ENCODE measurements around the gene SLC52A1. TPM values are rescaled to one million over a fixed set of nuclear protein-coding genes. Genes with fewer than 3 reads are reported as not detected.

SLC52A1 gene
- total and polyA plus RNA-seq, 2 of the 13 experiments (the other 11 are each of a cell fraction or from before 2014, with no cell fraction given) = 0.03 to 0.13 TPM

- TF ChIP-seq ZFYVE20 (CRISPR knock-in tag; IDR thresholded peaks at IDR 0.05; ENCODE audit: borderline replicate concordance, low read depth) (no peak), GATAD1 (CRISPR knock-in tag; IDR thresholded peaks at IDR 0.05) (peak; percentile 90), KMT2B (CRISPR knock-in tag; IDR thresholded peaks at IDR 0.05) (peak; percentile 62), HBP1 (CRISPR knock-in tag; IDR thresholded peaks at IDR 0.05; ENCODE audit: low read depth) (peak; percentile 93), KLF6 (CRISPR knock-in tag; IDR thresholded peaks at IDR 0.05) (peak; percentile 53; the same call in 1 of the 2 replicates), ZNF816 (CRISPR knock-in tag; IDR thresholded peaks at IDR 0.05; ENCODE audit: borderline replicate concordance) (peak; percentile 84; the same call in 1 of the 2 replicates), ZBTB38 (CRISPR knock-in tag; IDR thresholded peaks at IDR 0.05) (peak; percentile 43; the same call in 1 of the 2 replicates), ZNF274 (CRISPR knock-in tag; IDR thresholded peaks at IDR 0.05) (peak; percentile 53), GABPA (IDR thresholded peaks at IDR 0.05; ENCODE audit: low read depth, low read length) (peak; percentile 61), GABPA (CRISPR knock-in tag; IDR thresholded peaks at IDR 0.05; ENCODE audit: low read depth) (peak; percentile 47), TCF7L2 (IDR thresholded peaks at IDR 0.05; ENCODE audit: low read depth, low read length) (no peak), ZNF749 (CRISPR knock-in tag; IDR thresholded peaks at IDR 0.05; ENCODE audit: borderline replicate concordance) (peak; percentile 78; the same call in 1 of the 2 replicates), TRIM24 (CRISPR knock-in tag; IDR thresholded peaks at IDR 0.05) (no peak), ZFP82 (CRISPR knock-in tag; IDR thresholded peaks at IDR 0.05; ENCODE audit: borderline replicate concordance) (peak; percentile 95), ZFP91 (CRISPR knock-in tag; IDR thresholded peaks at IDR 0.05; ENCODE audit: borderline replicate concordance) (peak; percentile 95), ZNF292 (CRISPR knock-in tag; IDR thresholded peaks at IDR 0.05; ENCODE audit: borderline replicate concordance, low read depth) (0 out of 2 replicates have a peak, but pooled peaks have one; percentile 22), ZNF3 (CRISPR knock-in tag; IDR thresholded peaks at IDR 0.05) (no peak; the same call in 1 of the 2 replicates), ZFY (CRISPR knock-in tag; IDR thresholded peaks at IDR 0.05) (peak; percentile 71), BHLHE40 (IDR thresholded peaks at IDR 0.05; ENCODE audit: low read length) (no peak), HNRNPK (IDR thresholded peaks at IDR 0.05; ENCODE audit: low read depth, low read length, poor library complexity, severe bottlenecking) (peak; percentile 85), HNRNPLL (IDR thresholded peaks at IDR 0.05; ENCODE audit: low read depth, low read length, poor library complexity, severe bottlenecking) (peak; percentile 39)
- TF ChIP-seq, protein P1, sequence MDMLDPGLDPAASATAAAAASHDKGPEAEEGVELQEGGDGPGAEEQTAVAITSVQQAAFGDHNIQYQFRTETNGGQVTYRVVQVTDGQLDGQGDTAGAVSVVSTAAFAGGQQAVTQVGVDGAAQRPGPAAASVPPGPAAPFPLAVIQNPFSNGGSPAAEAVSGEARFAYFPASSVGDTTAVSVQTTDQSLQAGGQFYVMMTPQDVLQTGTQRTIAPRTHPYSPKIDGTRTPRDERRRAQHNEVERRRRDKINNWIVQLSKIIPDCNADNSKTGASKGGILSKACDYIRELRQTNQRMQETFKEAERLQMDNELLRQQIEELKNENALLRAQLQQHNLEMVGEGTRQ (IDR thresholded peaks at IDR 0.05; ENCODE audit: low read depth, low read length) = no peak
- TF ChIP-seq, protein P1 (CRISPR knock-in tag; IDR thresholded peaks at IDR 0.05; ENCODE audit: borderline replicate concordance) = peak; percentile 65; the same call in 1 of the 2 replicates
- TF ChIP-seq, protein P2, sequence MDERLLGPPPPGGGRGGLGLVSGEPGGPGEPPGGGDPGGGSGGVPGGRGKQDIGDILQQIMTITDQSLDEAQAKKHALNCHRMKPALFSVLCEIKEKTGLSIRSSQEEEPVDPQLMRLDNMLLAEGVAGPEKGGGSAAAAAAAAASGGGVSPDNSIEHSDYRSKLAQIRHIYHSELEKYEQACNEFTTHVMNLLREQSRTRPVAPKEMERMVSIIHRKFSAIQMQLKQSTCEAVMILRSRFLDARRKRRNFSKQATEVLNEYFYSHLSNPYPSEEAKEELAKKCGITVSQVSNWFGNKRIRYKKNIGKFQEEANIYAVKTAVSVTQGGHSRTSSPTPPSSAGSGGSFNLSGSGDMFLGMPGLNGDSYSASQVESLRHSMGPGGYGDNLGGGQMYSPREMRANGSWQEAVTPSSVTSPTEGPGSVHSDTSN (CRISPR knock-in tag; IDR thresholded peaks at IDR 0.05) = no peak
Observed at GRCh38 chr17:4986951-4987766, 48.1 kb downstream of the SLC52A1 start, which contains the start of gene CAMTA2 (continued).

Data from HepG2 (cell line).